PFSK-1 (cell line): Measurements from ENCODE around the gene TMEM38B.

Experiments
- FOXP2 ChIP-seq: optimal IDR thresholded peaks from 2 replicates; pipeline ENCODE3; 2011; ENCODE audit warnings: borderline replicate concordance, control low read depth, inconsistent platforms; ENCODE audit not compliant: insufficient read depth; ENCODE audit errors: extremely low read length, extremely low read depth
- POLR2AphosphoS5 ChIP-seq: IDR thresholded peaks from 2 replicates; pipeline ENCODE4 v1.6.1; 2012; ENCODE audit warnings: low read depth, mild to moderate bottlenecking, control low read depth, low read length, moderate library complexity
- REST ChIP-seq, 2 experiments: IDR thresholded peaks; 2 replicates each; pipeline versions ENCODE4 v1.6.1 to v1.8.0; 2011 to 2012; ENCODE audit warnings: low read depth in 2 of 2, low read length in 2 of 2, control low read depth in 1 of 2, inconsistent platforms in 1 of 2, mild to moderate bottlenecking in 1 of 2, moderate library complexity in 1 of 2; ENCODE audit not compliant: insufficient read depth in 1 of 2

GRCh38 chr9:105697871-105698270 is 3.5 kb downstream of the TMEM38B start:
- TF ChIP-seq REST (IDR thresholded peaks at IDR 0.05; ENCODE audit: insufficient read depth in 1 of 2, low read depth in 2 of 2, low read length in 2 of 2) (no peak), FOXP2 (no peak), POLR2AphosphoS5 (no peak)
